Esophagus squamous epithelium (tissue), 5 donors: ENCODE measurements around the gene CCDC194. TPM values are rescaled to one million over a fixed set of nuclear protein-coding genes. Genes with fewer than 3 reads are reported as not detected.

Experiments used
- DNase-seq: peaks from one replicate; lab custom pipeline; 2025; lab: John Stamatoyannopoulos, UW
- H3K27ac ChIP-seq, 4 donors: fragments of 200-600 bp; sonication (generic); one replicate each; pipeline ENCODE4 v1.5.1; 2016 to 2019; ENCODE audit warnings: mild to moderate bottlenecking in 1 of 4
- H3K27me3 ChIP-seq, 4 donors: fragments of 200-600 bp; sonication (generic); 1 replicate in 3 of 4; 2 replicates in 1 of 4; pipeline versions ENCODE4 v1.5.1 to v1.6.0; 2017 to 2021; ENCODE audit warnings: antibody characterized with exemption in 1 of 4
- H3K36me3 ChIP-seq, 3 donors: fragments of 200-600 bp; sonication (generic); one replicate each; pipeline ENCODE4 v1.5.1; 2016 to 2019
- H3K4me1 ChIP-seq, 3 donors: fragments of 200-600 bp; sonication (generic); one replicate each; pipeline ENCODE4 v1.5.1; 2017 to 2019
- H3K4me3 ChIP-seq, 4 donors: fragments of 200-600 bp; sonication (generic); 1 replicate in 3 of 4; 2 replicates in 1 of 4; pipeline ENCODE4 v1.5.1; 2016 to 2019; ENCODE audit warnings: mild to moderate bottlenecking in 2 of 4, moderate library complexity in 1 of 4
- H3K9me3 ChIP-seq, 3 donors: fragments of 200-600 bp; sonication (generic); one replicate each; pipeline ENCODE4 v1.5.1; 2016 to 2019
- POLR2A ChIP-seq, 4 donors: fragments of 450-650 bp; IDR thresholded peaks; one replicate each; pipeline ENCODE4 v1.6.1; 2017; ENCODE audit warnings: antibody characterized with exemption in 4 of 4, mild to moderate bottlenecking in 4 of 4, moderate library complexity in 3 of 4
- WGBS, 2 donors: methylation state at CpG; one replicate each; pipeline ENCODE4 v1.1.5; 2018; 5-methylcytosine and 5-hydroxymethylcytosine counted together
- intact Hi-C: fragments of 100-400 bp; cut with DNase I; formaldehyde crosslinking; loops from one replicate; pipeline ENCODE4 v1.15.0; 2022
- total RNA-seq, 4 donors: library from RNA; depleted of rRNA; stranded (reverse); fragments of >200 nt; gene quantifications; one replicate each; pipeline ENCODE4 v1.1.0, GENCODE V29; 2016
- TF ChIP-seq, protein P1 (sequence below), 6 experiments: fragments of 450-650 bp in 4 of 6; fragments of 200-600 bp in 2 of 6; sonication (generic) in 2 of 6; IDR thresholded peaks; one replicate each; pipeline ENCODE4 v1.5.1; 2016 to 2019; ENCODE audit warnings: antibody characterized with exemption in 6 of 6, mild to moderate bottlenecking in 4 of 6, moderate library complexity in 4 of 6
- donor health status: DM: yes; HTN: yes; CAD: no.

The CCDC194 gene
- total RNA-seq, 4 donors from 2014 or later, result not detected

DNA sequence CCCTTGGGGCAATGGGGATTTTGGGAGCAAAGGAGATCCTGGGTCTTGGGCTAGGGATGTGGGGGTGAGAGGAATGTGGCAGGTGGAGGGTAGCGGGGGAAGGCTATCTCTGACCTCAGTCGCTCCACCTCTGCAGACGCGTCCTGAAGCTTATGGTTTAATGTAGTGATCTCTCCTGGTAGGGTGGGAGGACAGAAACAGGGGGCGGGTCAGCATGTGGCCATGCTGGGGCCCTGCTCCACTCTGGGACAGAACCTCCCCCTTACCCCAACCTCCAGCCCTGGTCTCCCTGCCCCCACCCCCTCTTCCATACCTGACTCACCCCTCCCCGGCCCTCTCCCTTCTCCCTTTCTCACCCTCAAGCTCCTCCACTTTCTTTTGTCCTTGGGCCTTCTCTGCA is 10.0 kb upstream of the CCDC194 start:
- TF ChIP-seq, protein P1, sequence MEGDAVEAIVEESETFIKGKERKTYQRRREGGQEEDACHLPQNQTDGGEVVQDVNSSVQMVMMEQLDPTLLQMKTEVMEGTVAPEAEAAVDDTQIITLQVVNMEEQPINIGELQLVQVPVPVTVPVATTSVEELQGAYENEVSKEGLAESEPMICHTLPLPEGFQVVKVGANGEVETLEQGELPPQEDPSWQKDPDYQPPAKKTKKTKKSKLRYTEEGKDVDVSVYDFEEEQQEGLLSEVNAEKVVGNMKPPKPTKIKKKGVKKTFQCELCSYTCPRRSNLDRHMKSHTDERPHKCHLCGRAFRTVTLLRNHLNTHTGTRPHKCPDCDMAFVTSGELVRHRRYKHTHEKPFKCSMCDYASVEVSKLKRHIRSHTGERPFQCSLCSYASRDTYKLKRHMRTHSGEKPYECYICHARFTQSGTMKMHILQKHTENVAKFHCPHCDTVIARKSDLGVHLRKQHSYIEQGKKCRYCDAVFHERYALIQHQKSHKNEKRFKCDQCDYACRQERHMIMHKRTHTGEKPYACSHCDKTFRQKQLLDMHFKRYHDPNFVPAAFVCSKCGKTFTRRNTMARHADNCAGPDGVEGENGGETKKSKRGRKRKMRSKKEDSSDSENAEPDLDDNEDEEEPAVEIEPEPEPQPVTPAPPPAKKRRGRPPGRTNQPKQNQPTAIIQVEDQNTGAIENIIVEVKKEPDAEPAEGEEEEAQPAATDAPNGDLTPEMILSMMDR (IDR thresholded peaks at IDR 0.05), result no peak
- TF ChIP-seq POLR2A (IDR thresholded peaks at IDR 0.05), result no peak
- Histone ChIP-seq H3K4me1 (peaks cover 22 to 56% (median 23%) of the 10 kb centered on the region in 3 donors), H3K36me3 (peaks cover 0 to 5% (median 0%) of the 10 kb centered on the region in 3 donors), H3K27me3 (no peaks in the 10 kb centered on the region), H3K27ac (peak overlapping the region in 3 of 4 donors; percentile 39 to 91 (median 88)), H3K9me3 (no peaks in the 10 kb centered on the region), H3K4me3 (peak overlapping the region in 3 of 4 donors; percentile 41 to 67 (median 43))
- no peak for DNase-seq
- WGBS, 2 donors, result 82 to 90% methylated on average over 6 of the region's 6 CpGs
- intact Hi-C loops, result no loop called here

GRCh38 chr19:17402982-17403855 is 9.2 kb upstream of the CCDC194 start:
- Histone ChIP-seq H3K36me3 (peaks cover 0 to 5% (median 0%) of the 10 kb centered on the region in 3 donors), H3K4me3 (peak overlapping the region in 3 of 4 donors; percentile 41 to 67 (median 43)), H3K9me3 (no peaks in the 10 kb centered on the region), H3K27ac (peak overlapping the region in 3 of 4 donors; percentile 5 to 91 (median 88)), H3K4me1 (peaks cover 22 to 53% (median 23%) of the 10 kb centered on the region in 3 donors), H3K27me3 (no peaks in the 10 kb centered on the region)
- DNase-seq, result no peak
- intact Hi-C loops, result no loop called here
- TF ChIP-seq, protein P1 (IDR thresholded peaks at IDR 0.05), result no peak
- no peak for TF ChIP-seq POLR2A (IDR thresholded peaks at IDR 0.05)
- WGBS, 2 donors, result 64 to 66% methylated on average over 14 to 16 of the region's 36 CpGs

- Histone ChIP-seq H3K9me3 (no peaks in the 10 kb centered on the region), H3K27me3 (no peaks in the 10 kb centered on the region), H3K36me3 (peaks cover 0 to 5% (median 0%) of the 10 kb centered on the region in 3 donors), H3K4me3 (no peak overlapping the region), H3K27ac (no peak overlapping the region), H3K4me1 (peaks cover 18 to 37% (median 18%) of the 10 kb centered on the region in 3 donors)
- TF ChIP-seq, protein P1 (IDR thresholded peaks at IDR 0.05), result no peak
- TF ChIP-seq POLR2A (IDR thresholded peaks at IDR 0.05), result no peak
- no peak for DNase-seq
- intact Hi-C loops, result no loop called here
- 68 to 85% methylated on average over 6 of the region's 6 CpGs for WGBS, 2 donors
These were observed 7.6 kb upstream of the CCDC194 start for GRCh38 chr19:17401628-17402027.

DNA sequence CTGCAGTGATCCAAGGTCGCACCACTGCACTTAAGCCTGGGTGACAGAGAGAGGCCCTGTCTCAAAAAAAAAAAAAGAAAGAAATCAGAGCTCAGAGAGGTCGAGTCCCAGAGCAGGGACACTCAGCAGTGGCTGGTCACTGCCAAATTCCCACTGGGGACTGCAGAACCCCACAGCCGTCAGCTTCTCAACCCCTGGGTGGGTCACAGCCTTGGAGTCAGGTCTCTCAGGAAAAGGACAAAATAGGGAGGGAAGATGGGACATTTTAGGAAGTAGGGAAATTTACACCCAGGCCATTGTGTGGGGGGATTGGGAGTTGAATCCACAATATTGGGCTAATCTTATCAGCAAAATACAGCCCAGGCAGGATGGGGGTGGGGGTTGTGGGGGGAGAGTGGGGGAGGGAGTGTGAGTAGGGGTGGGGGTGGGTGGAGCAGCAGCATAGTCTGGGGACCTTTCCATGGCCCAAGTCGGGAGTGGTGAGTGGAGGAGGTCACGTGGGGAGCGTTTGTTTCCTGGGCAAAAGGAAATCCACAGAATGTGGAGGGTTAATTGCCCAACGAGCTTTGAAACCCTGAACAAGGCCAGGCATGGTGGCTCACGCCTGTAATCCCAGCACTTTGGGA is 5.0 kb upstream of the CCDC194 start:
- no peak for TF ChIP-seq POLR2A (IDR thresholded peaks at IDR 0.05)
- TF ChIP-seq, protein P1 (IDR thresholded peaks at IDR 0.05), result no peak
- H3K4me1 ChIP-seq, result peaks cover 3 to 28% (median 4%) of the 10 kb centered on the region in 3 donors
- H3K4me3 ChIP-seq, result no peak overlapping the region
- peaks cover 0 to 5% (median 0%) of the 10 kb centered on the region in 3 donors for H3K36me3 ChIP-seq
- WGBS, 2 donors, result 64 to 74% methylated on average over 8 of the region's 8 CpGs
- intact Hi-C loops, result loop anchor here (10.0 kb wide), 1 partner anchor 66 kb away; the partner anchor contains the start of gene NXNL1
- H3K27me3 ChIP-seq, result peaks cover 0 to 10% (median 0%) of the 10 kb centered on the region in 4 donors
- H3K9me3 ChIP-seq, result no peaks in the 10 kb centered on the region
- DNase-seq, result no peak
- no peak overlapping the region for H3K27ac ChIP-seq
